CD4-positive, alpha-beta T cell treated with Interleukin-15 for 1 hour (primary cell): ENCODE results near the gene NLRP12.
"Not testable (repeated sequence)": the region's sequence is repeated elsewhere in the genome, so short reads cannot be mapped to it uniquely, and the experiment has no call there.

Source experiments
- DNase-seq: peaks from one replicate; pipeline ENCODE4 v3.0.0-alpha.2; 2020

The NLRP12 gene, protein sequence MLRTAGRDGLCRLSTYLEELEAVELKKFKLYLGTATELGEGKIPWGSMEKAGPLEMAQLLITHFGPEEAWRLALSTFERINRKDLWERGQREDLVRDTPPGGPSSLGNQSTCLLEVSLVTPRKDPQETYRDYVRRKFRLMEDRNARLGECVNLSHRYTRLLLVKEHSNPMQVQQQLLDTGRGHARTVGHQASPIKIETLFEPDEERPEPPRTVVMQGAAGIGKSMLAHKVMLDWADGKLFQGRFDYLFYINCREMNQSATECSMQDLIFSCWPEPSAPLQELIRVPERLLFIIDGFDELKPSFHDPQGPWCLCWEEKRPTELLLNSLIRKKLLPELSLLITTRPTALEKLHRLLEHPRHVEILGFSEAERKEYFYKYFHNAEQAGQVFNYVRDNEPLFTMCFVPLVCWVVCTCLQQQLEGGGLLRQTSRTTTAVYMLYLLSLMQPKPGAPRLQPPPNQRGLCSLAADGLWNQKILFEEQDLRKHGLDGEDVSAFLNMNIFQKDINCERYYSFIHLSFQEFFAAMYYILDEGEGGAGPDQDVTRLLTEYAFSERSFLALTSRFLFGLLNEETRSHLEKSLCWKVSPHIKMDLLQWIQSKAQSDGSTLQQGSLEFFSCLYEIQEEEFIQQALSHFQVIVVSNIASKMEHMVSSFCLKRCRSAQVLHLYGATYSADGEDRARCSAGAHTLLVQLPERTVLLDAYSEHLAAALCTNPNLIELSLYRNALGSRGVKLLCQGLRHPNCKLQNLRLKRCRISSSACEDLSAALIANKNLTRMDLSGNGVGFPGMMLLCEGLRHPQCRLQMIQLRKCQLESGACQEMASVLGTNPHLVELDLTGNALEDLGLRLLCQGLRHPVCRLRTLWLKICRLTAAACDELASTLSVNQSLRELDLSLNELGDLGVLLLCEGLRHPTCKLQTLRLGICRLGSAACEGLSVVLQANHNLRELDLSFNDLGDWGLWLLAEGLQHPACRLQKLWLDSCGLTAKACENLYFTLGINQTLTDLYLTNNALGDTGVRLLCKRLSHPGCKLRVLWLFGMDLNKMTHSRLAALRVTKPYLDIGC

DNA sequence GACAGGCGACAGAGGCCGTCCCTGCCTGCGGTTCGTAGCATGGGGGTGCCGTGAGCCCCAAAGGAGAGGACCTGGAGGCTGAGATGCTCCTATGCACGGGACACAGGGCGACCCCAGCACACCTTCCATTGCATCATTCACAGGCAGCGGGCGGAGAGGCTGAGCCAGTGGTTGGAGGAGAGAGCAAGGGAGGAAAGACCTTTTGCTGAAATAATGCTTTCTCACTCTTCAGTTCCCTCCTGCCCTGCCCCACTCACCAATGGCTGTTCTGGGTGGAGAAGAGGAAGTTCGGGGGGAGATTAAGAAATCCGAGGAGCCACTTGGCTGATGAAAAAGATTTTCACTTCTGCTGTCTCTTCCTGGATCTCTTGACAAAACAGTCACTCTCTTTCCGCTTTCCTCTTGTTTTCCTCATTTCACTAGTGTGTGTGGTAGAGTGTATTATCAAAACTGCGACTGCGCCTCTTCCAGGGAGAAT is at the start of gene NLRP12:
TSS of gene NLRP12 (minus strand) at position 181 of the 478 bp plus-strand sequence. CDS start at position 41, 140 bp downstream.
- peak; percentile 73 for DNase-seq

DNA sequence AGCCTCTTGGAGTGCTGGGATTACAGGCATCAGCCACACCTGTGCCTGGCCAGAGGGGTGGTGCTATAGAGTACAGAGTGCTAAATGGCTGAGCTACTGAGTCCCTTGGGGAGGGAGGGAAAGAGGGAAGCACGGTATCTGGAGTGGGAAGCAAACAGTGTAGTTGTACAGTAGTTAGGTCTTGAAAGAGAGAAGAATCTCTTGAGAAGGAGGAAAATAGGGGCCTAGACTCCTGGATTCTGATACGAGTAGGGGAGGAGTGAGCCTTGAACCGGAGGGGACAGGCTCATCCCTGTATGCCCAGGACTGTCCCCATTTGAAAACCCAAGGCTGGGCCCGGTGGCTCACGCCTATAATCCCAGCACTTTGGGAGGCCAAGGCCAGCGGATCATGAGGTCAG is 48.6 kb upstream of the NLRP12 start:
- DNase-seq = no peak

DNA sequence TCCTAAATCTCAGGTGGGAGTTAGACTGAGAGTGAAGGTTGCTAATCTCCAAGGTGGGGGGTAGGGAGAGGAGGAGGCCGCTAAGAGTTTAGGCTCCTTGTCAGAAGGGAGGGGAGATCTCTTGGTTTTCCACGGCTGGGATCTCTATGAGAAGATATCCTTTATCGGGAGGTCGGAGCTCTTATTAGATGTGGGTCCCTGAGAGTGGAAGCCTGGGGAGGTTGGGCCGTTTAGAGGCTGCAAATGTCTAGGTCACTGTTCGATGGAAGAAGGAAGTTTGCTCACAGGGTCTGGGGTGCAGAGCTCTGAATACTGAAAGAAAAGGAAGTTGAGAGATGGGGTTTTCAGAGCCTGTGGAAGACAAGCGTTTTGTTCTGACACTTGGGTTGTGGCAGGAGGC is 47.3 kb upstream of the NLRP12 start:
- DNase-seq = peak; percentile 51

DNA sequence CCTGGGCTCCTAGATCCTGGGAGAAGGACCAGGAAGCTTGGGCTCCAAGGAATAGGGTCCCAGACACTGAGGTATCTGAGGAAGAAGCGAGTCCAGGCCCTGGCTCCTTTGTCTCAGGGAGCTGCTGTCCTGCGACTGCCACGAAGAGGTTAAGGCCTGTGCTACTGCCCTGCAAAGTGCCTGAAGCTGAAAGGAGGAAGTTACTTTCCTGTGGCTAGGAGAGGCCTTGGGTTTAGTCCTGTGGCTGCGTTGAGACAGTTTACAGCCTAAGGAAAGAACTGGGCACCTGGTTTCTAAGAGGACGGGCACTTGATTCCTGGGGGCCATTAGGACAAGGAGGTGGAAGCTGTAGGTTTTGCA is 46.4 kb upstream of the NLRP12 start:
- peak; percentile 65 for DNase-seq

DNA sequence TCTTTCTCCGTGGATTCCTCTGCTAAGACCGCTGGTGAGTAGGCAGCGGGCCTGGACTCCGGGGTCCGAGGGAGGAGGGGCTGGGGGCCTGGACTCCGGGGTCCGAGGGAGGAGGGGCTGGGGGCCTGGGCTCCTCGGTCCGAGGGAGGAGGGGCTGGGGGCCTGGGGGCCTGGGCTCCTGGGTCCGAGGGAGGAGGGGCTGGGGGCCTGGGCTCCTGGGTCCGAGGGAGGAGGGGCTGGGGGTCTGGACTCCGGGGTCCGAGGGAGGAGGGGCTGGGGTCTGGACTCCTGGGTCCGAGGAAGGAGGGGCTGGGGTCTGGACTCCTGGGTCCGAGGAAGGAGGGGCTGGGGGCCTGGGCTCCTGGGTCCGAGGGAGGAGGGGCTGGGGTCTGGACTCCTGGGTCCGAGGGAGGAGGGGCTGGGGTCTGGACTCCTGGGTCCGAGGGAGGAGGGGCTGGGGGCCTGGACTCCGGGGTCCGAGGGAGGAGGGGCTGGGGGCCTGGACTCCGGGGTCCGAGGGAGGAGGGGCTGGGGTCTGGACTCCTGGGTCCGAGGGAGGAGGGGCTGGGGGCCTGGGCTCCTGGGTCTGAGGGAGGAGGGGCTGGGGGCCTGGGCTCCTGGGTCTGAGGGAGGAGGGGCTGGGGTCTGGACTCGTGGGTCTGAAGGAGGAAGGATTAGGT is 45.8 kb upstream of the NLRP12 start:
- not testable (repeated sequence) for DNase-seq

DNA sequence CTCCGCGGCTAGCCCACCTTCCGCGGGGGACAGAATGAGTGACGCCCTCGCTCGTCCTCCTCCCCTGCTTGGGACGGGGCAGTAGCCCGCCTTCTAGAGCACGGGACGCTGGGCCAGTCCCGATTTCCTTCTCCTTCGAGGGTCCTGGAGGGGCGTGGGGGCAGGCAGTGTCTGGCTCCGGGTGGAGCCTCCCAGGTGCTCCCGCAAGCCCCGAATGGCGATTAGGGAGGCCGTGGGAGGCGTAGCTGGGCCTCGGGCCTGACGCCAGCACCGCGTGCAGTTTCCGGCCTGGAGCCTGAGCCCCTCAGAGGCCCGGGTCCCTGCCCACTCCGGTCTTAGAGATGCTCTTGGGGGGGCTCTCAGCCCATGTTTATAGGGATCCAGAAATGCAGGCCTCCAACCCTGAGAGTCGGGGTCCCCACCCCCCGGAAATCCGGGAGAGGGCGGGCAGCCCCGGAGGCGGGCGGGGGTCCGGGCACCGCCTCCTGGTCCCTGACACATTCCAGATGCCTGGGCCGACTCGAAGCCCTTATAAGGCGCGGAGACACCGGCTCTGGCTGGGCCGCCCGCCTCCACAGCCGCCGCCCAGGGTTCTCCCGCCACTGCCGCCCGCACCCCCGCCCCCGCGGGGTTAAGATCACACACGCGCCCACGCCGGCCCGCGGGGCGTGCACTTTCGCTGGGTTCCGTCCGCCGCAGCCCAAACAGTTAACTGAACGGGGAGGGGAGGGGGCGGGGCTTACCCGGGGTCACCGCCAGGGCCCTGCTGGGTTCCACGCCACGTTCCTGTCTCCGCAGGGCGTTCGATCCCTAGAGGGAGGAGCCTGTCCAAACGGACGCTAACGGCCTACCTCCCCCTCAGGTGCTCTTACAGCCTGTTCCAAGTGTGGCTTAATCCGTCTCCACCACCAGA is 45.0 kb upstream of the NLRP12 start:
- DNase-seq = peak; percentile 95

DNA sequence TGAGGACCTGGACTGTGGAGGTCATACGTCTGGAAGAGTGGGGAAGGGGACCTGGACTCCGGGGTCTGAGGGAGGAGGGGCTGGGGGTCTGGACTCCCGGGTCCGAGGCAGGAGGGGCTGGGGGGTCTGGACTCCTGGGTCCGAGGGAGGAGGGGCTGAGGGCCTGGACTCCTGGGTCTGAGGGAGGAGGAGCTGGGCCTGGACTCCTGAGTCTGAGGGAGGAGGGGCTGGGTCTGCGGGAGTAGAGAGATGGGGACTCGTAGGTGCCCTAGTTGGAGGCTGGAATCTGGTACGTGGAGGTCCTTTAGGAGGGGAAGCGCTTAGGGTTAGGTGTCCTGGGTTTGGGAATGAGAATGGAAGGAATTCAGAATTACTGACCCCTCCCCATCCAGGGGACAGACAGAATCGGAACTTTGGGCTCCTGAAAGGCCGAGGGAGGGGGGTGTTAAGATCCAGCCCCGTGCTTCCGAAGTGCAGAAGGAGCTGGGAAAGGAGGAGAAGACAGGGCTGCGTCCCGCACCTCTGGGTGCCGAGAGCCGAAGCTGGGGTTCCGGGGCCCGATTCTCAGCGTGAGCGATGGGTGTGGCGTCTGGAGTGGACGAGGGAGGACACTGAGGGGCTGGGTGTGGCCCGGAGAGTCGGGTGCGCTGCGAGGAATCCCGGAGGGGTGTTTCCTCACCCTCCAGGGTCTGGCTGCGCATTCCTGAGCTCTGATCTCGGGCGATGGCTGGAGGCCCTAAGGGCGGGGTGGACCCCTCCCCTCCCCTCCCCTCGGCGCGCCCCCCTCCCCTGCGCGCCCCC is 44.2 kb upstream of the NLRP12 start:
- DNase-seq = peak; percentile 67

DNA sequence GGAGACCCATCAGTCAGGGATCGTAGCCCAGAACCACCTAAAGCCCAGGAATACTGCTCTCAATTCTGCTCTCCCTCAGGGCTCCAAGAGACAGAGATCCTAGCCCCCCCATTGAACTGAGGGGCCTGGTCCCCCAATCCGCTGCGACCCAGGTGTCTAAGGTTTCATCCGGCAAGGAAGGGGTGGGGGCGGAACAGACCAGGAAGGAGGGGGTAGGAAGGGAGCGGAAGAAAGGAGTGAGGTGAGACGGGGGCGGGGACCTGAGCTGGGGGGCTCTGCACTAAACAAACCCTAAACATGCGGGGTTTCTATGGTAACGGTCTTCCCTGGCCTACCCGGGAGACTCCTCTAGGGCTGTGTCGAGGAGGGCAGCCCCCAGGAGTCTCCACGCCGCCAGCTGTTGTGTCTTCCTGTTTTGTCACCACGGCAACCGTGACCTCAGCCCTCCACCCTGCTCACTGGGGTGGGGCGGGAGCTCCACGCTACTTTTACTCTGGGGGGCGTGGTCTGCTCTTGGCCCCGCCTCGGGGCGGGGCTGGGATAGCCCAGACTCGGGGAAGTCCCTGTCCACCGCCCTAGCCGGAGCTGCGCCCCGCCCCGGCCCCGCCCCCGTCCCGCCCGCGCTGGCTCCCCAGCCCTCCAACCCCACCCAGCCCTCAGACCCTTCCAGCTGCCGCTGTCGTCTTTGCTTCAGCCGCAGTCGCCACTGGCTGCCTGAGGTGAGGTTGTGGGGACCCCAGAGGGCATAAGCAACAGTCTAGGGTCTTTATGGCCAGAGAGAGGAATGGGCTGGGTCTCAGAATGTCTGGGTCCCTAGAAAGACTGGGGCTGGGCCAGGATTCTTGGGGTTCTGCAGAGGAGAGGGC is 43.3 kb upstream of the NLRP12 start, which contains the start of gene MYADM:
TSS of gene MYADM (plus strand) at position 659 of the 866 bp plus-strand sequence. CDS start 5,647 bp downstream, outside the sequence.
- peak; percentile 100 for DNase-seq

DNA sequence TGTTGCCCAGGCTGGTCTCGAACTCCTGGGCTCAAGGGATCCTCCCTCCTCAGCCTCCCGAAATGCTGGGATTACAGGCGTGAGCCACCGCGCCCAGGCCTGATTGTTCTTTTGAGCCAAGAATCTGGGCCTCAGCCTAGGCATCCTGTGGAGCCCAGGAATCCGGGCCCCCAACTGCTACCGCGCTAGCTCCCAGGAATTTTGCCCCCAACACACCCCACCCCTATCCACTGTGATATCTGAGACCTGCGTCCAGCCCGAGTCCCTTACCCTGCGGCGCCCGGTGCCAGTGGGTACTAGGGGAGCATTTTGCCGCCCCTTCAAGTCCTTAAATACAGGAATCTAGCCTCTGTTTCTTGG is 42.7 kb upstream of the NLRP12 start:
- DNase-seq = no peak

DNA sequence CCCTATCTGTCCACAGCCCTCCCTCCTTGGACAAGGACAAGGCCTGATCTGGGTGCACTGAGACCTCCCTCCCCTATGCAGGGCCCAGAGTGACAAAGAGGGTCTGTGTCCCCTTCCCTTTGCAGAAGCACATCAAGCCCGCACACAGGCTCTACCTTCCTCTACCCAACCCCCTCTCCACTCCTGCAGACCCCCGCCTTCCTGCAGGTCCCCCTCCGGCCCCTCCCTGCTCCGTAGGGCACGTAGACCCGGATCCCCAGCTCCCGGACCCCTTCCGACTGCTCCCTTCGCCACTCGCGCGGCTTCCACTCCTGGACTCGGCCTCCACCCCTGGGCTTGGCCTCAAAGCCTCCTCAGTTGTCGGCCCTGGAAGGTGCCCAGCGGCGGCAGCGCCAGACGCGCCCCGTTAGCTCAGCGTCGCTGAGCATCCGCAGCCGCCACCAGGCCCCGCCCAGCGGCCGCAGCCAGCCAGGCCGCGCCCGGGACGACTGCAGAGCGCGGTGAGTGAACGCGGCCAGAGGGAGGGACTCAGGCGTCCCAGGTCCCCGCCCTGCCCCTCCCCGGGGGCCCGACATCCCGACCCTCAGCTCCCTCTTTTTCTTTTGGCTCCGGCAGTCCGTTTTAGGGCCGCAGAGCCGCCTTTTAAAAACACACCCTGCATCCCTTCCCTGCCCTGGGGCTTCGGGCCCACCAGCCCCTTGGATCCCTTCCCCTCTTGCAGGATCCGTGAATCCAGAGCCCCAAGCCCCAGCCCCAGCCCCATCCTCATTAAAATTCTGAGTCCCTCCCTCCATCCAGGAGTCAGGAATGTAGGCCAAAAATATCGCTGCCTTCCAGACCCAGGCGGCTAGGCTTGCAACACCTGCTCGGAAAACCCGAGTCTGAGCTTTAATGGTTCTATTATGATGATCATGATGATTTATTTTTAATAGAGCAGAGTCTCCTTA is 42.1 kb upstream of the NLRP12 start:
- DNase-seq = peak; percentile 88

DNA sequence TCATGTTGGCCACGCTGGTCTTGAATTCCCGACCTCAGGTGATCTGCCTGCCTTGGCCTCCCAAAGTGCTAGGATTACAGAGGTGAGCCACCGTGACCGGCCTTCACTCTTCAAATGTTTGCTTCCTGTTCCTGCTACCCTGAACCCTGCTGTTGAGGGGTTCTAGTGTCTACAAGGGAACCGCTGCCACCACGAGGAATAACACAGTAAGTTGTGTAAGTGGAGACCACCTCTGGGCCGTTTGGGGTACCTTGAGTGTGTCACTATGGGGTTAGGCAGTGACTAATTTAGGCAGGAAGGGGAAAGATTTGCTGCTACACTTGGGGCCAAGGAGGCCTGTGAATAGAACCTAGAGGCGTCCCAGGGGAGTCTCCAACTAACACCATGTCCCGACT is 41.4 kb upstream of the NLRP12 start:
- no peak for DNase-seq

DNA sequence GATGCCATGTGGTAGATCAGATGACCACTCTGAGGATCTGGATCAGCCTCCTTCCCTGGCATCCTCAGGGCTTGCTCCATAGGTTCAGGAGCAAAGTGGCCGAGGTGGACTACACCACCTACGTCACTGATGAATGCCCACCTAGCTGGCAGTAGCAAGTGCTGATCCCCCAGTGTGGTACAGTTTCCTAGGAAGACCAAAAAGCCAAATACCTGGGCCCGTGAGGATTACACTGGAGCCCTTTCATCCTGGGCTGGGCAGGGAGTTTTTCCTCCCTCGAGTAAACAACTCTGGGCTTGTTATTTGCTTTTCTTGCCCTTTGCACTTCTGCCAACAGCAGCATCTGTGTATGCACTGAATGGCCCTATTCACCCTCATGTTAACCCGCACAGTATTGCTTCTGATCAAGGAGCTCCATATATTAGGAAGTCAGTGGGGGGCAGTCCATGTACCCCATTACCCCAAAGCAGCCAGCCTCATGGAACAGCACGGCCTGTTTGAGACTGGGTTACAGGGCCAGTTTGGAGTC is 40.3 kb upstream of the NLRP12 start:
- no peak for DNase-seq

DNA sequence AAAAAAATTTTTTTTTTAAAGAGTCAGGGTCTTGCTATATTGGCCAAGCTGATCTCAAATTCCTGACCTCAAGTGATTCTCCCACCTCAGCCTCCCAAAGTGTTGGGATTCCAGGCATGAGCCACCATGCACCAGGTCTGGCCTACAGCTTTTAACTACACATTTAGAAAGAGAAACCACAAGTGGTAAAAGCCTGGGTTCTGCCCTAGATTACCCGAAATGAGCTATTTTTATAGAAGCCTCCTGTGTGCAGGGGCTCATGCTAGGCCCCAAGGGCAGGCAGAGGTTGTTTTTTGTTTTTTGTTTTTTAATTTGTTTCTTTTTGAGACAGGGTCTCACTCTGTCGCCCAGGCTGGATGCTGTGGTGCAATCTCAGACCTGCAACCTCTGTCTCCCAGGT is 29.6 kb upstream of the NLRP12 start:
- no peak for DNase-seq

DNA sequence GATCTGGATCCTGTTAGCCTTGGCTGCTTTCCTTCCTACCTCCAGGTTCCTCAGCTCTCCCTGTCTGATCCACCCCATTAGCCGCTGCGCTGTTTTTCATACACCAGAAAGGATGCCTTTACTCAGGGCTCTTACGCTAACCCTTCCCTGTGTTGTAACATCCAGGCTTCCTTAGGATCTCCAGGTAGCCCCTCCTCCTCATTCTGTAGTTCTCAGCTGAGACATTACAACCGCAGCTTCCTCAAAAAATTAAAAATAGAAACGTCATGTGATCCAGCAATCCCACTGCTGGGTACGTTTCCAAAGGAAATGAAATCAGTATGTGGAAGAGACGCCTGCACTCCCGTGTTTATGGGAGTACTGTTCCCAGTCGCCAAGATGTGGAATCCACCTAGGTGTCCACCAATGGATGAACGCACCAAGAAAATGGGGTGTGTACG is 25.1 kb upstream of the NLRP12 start:
- DNase-seq = no peak

DNA sequence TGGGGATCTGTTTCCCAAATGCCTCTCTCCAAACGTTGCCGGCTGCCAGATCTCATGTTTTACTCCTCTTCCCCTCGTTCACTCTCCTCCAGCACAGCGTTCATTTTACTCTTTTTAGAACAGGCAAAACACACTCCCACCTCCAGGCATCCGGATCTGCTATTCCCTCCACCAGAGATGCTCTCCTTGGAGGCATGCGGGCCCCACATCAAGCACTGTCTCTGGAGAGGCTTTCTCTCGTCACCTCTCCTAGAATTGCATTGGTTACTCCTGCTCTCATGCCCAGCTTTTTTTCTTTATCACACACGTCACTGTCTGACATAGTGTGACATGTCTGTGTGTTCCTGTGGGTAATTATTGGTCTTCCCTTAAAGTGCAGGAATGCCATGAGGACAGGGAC is 23.4 kb upstream of the NLRP12 start:
- DNase-seq = no peak

DNA sequence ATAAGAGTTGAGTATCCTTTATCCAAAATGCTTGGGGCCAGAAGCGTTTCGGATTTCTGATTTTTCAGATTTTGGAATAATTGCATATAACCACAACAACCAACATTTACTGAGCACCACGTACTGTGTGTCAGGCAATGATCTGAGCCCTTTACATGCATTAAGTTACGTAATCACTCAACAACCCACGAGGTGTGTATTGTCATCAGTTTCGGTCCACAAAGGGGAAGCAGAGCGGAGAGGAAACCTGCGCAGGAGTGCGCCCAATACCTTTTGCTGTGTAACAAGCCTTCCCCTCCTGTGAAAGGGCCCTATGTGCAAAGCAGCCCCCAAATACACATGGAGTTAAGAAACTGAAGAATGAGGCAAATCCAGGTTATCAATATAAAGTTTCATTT is 20.7 kb upstream of the NLRP12 start:
- peak; percentile 53 for DNase-seq

DNA sequence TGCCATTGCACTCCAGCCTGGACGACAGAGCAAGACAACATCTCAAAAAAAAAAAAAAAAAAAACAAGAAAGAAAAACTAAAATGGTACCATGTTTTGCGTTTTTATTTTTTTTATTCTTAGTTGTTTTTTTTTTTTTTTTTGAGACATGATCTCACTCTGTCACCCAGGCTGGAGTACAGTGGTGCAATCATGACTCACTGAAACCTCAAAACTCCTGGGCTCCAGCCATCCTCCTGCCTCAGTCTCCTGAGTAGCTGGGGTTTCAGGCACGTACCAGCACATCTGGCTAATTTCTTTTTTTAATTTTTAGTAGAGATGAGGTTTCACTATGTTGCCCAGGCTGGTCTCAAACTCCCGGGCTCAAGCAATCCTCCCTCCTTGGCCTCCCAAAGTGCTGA is 16.8 kb upstream of the NLRP12 start:
- DNase-seq = peak; percentile 40

DNA sequence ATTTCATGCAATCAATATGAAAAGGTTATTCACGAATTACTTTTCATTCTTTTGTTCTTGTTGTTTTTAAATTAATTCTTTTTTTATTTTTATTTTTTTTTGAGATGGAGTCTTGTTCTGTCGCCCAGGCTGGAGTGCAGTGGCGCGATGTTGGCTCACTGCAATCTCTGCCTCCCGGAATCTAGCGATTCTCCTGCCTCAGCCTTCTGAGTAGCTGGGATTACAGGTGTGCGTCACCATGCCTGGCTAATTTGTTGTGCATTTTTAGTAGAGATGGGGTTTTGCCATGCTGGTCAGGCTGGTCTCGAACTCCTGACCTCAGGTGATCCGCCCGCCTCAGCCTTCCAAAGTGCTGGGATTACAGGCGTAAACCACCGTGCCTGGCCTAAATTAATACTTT is 16.1 kb upstream of the NLRP12 start:
- DNase-seq = not testable (repeated sequence)
